DND-41 (cell line): ENCODE data around the gene KBTBD4.

ENCODE experiments used
- CTCF ChIP-seq: IDR thresholded peaks from 2 replicates; pipeline ENCODE4 v1.5.1; 2012; ENCODE audit warnings: borderline replicate concordance, low read length, moderate library complexity, mild to moderate bottlenecking; ENCODE audit not compliant: poor library complexity, severe bottlenecking; ENCODE audit errors: extremely low read depth
- EZH2 ChIP-seq: IDR thresholded peaks from 3 replicates; pipeline ENCODE4 v1.6.1; 2012; ENCODE audit warnings: borderline replicate concordance, low read depth, mild to moderate bottlenecking, moderate library complexity, low read length, inconsistent platforms; ENCODE audit not compliant: severe bottlenecking

- no peak for TF ChIP-seq CTCF
- no peak for TF ChIP-seq EZH2
Observed at GRCh38 chr11:47570651-47571356, 8.0 kb downstream of the KBTBD4 start.
